PC-9 (cell line): ENCODE data around the gene NPC2. TPM values are rescaled to one million over a fixed set of nuclear protein-coding genes. Genes with fewer than 3 reads are reported as not detected.
A peak's percentile ranks its signal among the peaks of the same experiment; 100 is the strongest.

Experiments
- Bru-seq: library from RNA; stranded (reverse); fragments of 400-500 nt; gene quantifications from one replicate; lab custom pipeline; 2021; lab: Mats Ljungman, UMichigan
- BruChase-seq, 2 experiments: library from RNA; stranded (reverse); fragments of 400-500 nt; gene quantifications; one replicate each; lab custom pipeline; 2021; lab: Mats Ljungman, UMichigan
- BruUV-seq: library from RNA; stranded (reverse); fragments of 400-500 nt; replicated peaks from 2 replicates; lab custom pipeline; 2021; lab: Mats Ljungman, UMichigan
- CTCF ChIA-PET: fragments of 300-600 bp; sonication (Branson Sonifier 250); formaldehyde crosslinking; loops from one replicate; lab custom pipeline; 2022; ENCODE audit warnings: antibody characterized with exemption; lab: Charles Lee
- POLR2A ChIA-PET: fragments of 300-600 bp; sonication (Branson Sonifier 250); formaldehyde crosslinking; loops from one replicate; lab custom pipeline; 2022; ENCODE audit warnings: antibody characterized with exemption; ENCODE audit not compliant: unreplicated experiment; lab: Charles Lee
- DNase-seq, 2 experiments: peaks; one replicate each; pipeline versions ENCODE4 v3.0.0 to v3.0.0-alpha.2; 2015 to 2022; ENCODE audit warnings: mixed read lengths in 1 of 2
- H2AFZ ChIP-seq: fragments of 200-600 bp; sonication (generic); 2 replicates; pipeline ENCODE4 v1.8.1; 2017; ENCODE audit warnings: antibody characterized with exemption
- H3F3A ChIP-seq: fragments of 200-600 bp; sonication (generic); 2 replicates; pipeline ENCODE4 v1.8.1; 2017; ENCODE audit warnings: antibody characterized with exemption, mild to moderate bottlenecking, low read depth; ENCODE audit not compliant: insufficient read depth
- H3K27ac ChIP-seq: fragments of 200-600 bp; sonication (generic); 2 replicates; pipeline ENCODE4 v1.6.1; 2016; ENCODE audit warnings: mixed run types
- H3K27me3 ChIP-seq: fragments of 200-600 bp; sonication (generic); 2 replicates; pipeline ENCODE4 v1.6.1; 2016; ENCODE audit warnings: low read depth, mixed run types; ENCODE audit not compliant: insufficient read depth
- H3K36me3 ChIP-seq: fragments of 200-600 bp; sonication (generic); 2 replicates; pipeline ENCODE4 v1.6.1; 2016; ENCODE audit warnings: low read depth, mixed run types
- H3K4me1 ChIP-seq: fragments of 200-600 bp; sonication (generic); replicated peaks from 2 replicates; pipeline ENCODE4 v1.6.1; 2016; ENCODE audit warnings: mixed run types; ENCODE audit not compliant: insufficient read depth
- H3K4me2 ChIP-seq: fragments of 200-600 bp; sonication (generic); 2 replicates; pipeline ENCODE4 v1.6.1; 2017; ENCODE audit warnings: mixed run types
- H3K4me3 ChIP-seq: fragments of 200-600 bp; sonication (generic); 2 replicates; pipeline ENCODE4 v1.6.1; 2016; ENCODE audit warnings: mixed run types
- H3K79me2 ChIP-seq: fragments of 200-600 bp; sonication (generic); 2 replicates; pipeline ENCODE4 v1.6.1; 2017; ENCODE audit warnings: low read depth, mixed run types
- H3K9me2 ChIP-seq: fragments of 200-600 bp; sonication (generic); 2 replicates; pipeline ENCODE4 v1.8.1; 2017; ENCODE audit warnings: mild to moderate bottlenecking; ENCODE audit not compliant: insufficient read depth
- H3K9me3 ChIP-seq: fragments of 200-600 bp; sonication (generic); 2 replicates; pipeline ENCODE4 v1.8.1; 2016; ENCODE audit warnings: low read depth; ENCODE audit not compliant: insufficient read depth
- H4K20me1 ChIP-seq: fragments of 200-600 bp; sonication (generic); 2 replicates; pipeline ENCODE4 v1.8.1; 2017; ENCODE audit not compliant: insufficient read depth
- CTCF ChIP-seq: fragments of 200-600 bp; sonication (generic); conservative IDR thresholded peaks from 2 replicates; pipeline ENCODE4 v1.6.1; 2017; ENCODE audit warnings: mixed run types, antibody characterized with exemption, mild to moderate bottlenecking, moderate library complexity
- EZH2 ChIP-seq: fragments of 200-600 bp; sonication (generic); IDR thresholded peaks from 2 replicates; pipeline ENCODE4 v1.8.0; 2017; ENCODE audit warnings: antibody characterized with exemption, low read depth
- intact Hi-C: fragments of 100-400 bp; cut with micrococcal nuclease; formaldehyde crosslinking; loops from one replicate; pipeline ENCODE4 v1.10.0; 2022; ENCODE audit not compliant: unreplicated experiment
- long read RNA-seq: library from polyadenylated mRNA; stranded (forward); transcript quantifications from one replicate; pipeline ENCODE4 v2.0.0, GENCODE V29; 2022
- total RNA-seq: library from RNA; stranded (reverse); gene quantifications from 2 replicates; pipeline ENCODE4 v1.2.3, GENCODE V29; 2021

Gene NPC2
- total RNA-seq = 1,010 and 1,208 TPM in 2 replicates
- Bru-seq, nascent RNA = percentile 97 among the genes with signal in this experiment
- percentile 92 among the genes with signal in this experiment for BruChase-seq, experiment 1, labeled RNA remaining after a 2-hour chase
- percentile 93 among the genes with signal in this experiment for BruChase-seq, experiment 2, labeled RNA remaining after a 6-hour chase
- long read RNA-seq, transcript NPC2-207 (5 exons, 1,035 nt) = major isoform, 1,452 of 1,507 reads
- long read RNA-seq, partial matches to known transcripts = 13 of 1,507 reads
- long read RNA-seq, other reads (novel, unspliced or antisense) = 39 of 1,507 reads

GRCh38 chr14:74492776-74493342 is at the start of gene NPC2:
Gene NPC2, minus strand, starts transcription at chr14:74493305. Its CDS starts 31 bp downstream, at chr14:74493274.
- H3K4me1 ChIP-seq = peaks cover 54% of the 10 kb centered on the region
- H3K9me2 ChIP-seq = no peaks in the 10 kb centered on the region
- H3K79me2 ChIP-seq = peaks cover 71% of the 10 kb centered on the region
- peak within 1 kb of the TSS; percentile 54 for H3K27ac ChIP-seq
- BruUV-seq = no TSS peak
- CTCF ChIA-PET = interaction anchor here (0.6 to 1.1 kb wide), 3 partner anchors 116 to 340 kb away, joined by 3 to 5 read pairs (median 4); no protein-coding TSS in a partner anchor
- H3K9me3 ChIP-seq = no peaks in the 10 kb centered on the region
- POLR2A ChIA-PET = interaction anchor here (0.5 to 1.3 kb wide), 15 partner anchors 13 to 766 kb away, joined by 3 to 25 read pairs (median 5); no protein-coding TSS in a partner anchor
- intact Hi-C loops = loop anchor here (1.0 to 5.0 kb wide), 5 partner anchors 78 to 389 kb away; partner anchors contain the start of genes DLST, LTBP2 and YLPM1
- H2AFZ ChIP-seq = peak within 1 kb of the TSS; percentile 99
- H3K4me3 ChIP-seq = peak within 1 kb of the TSS; percentile 81
- no peaks in the 10 kb centered on the region for H3K27me3 ChIP-seq
- H3K36me3 ChIP-seq = peaks cover 19% of the 10 kb centered on the region
- peaks cover 62% of the 10 kb centered on the region for H3F3A ChIP-seq
- DNase-seq = no peak
- TF ChIP-seq CTCF (no peak), EZH2 (no peak)
- H4K20me1 ChIP-seq = no peaks in the 10 kb centered on the region
- H3K4me2 ChIP-seq = peak within 1 kb of the TSS; percentile 94

GRCh38 chr14:74542056-74542685 is 49.1 kb upstream of the NPC2 start:
- DNase-seq = no peak
- Histone ChIP-seq H3K4me1 (no peaks in the 10 kb centered on the region), H3F3A (no peaks in the 10 kb centered on the region; the same call in 1 of the 2 replicates), H3K4me3 (no peak overlapping the region), H3K27me3 (no peaks in the 10 kb centered on the region), H3K79me2 (no peaks in the 10 kb centered on the region), H4K20me1 (no peaks in the 10 kb centered on the region), H3K36me3 (no peaks in the 10 kb centered on the region), H3K4me2 (no peak overlapping the region), H3K27ac (no peak overlapping the region), H3K9me2 (no peaks in the 10 kb centered on the region), H3K9me3 (no peaks in the 10 kb centered on the region), H2AFZ (no peak overlapping the region)
- no TSS peak for BruUV-seq
- TF ChIP-seq EZH2 = no peak
- no peak for TF ChIP-seq CTCF
- CTCF ChIA-PET = no interaction called here
- POLR2A ChIA-PET = no interaction called here
- intact Hi-C loops = no loop called here

- no peaks in the 10 kb centered on the region for H3K9me3 ChIP-seq
- no peak overlapping the region for H2AFZ ChIP-seq
- no peaks in the 10 kb centered on the region for H4K20me1 ChIP-seq
- H3F3A ChIP-seq = no peaks in the 10 kb centered on the region; the same call in 1 of the 2 replicates
- no peak for DNase-seq
- POLR2A ChIA-PET = interaction anchor here (0.7 kb wide), 1 partner anchor 245 kb away, joined by 4 read pairs; no protein-coding TSS in a partner anchor
- H3K36me3 ChIP-seq = no peaks in the 10 kb centered on the region
- H3K4me3 ChIP-seq = no peak overlapping the region
- no peaks in the 10 kb centered on the region for H3K9me2 ChIP-seq
- H3K27me3 ChIP-seq = no peaks in the 10 kb centered on the region
- intact Hi-C loops = no loop called here
- CTCF ChIA-PET = no interaction called here
- no peaks in the 10 kb centered on the region for H3K79me2 ChIP-seq
- no peak for TF ChIP-seq EZH2
- H3K4me1 ChIP-seq = no peaks in the 10 kb centered on the region
- no peak overlapping the region for H3K27ac ChIP-seq
- no peak overlapping the region for H3K4me2 ChIP-seq
- no TSS peak for BruUV-seq
Measured at GRCh38 chr14:74541225-74541624, 48.1 kb upstream of the NPC2 start.
